HG02763 (cell line): Measurements from ENCODE around the gene JAKMIP1.

Source experiments
- ATAC-seq: cut with Tn5 transposase; IDR thresholded peaks from one replicate; pipeline ENCODE4 v1.9.1; 2021; ENCODE audit warnings: mild to moderate bottlenecking, moderate library complexity; ENCODE audit not compliant: unreplicated experiment

JAKMIP1 gene

DNA sequence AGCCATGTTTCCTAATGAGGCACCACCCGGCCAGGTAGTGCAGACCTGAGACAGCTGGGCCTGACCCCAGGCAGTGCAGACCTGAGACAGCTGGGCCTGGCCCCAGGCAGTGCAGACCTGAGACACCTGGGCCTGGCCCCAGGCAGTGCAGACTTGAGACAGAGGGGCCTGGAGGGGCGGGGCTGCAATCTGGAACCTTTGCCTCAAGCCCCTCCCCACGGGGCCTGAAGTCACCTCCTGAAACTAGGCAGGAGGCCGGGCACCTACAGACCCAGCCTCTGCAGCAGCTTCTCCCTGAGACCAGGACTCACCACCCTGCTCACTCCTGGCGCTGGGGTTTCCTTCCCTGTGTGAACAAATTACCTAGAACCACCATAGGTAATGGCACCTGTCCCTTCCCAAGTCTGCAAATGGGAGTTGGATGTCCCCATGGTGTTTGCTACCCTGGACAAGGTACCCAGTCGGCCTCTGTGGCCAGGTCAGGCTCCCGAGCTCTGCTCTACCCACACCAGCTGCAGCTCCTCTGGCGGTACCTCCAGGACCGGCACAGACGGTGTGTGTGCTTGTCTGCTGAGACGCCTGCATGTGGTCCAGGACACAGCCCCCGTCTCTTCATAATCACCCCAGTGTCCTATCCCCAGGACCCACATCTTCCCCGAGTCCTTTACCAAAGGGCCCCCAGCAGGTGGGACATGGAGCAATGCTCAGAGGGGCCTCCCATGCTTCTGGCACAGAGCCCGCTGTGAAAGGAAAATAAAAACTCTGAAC lies 129.0 kb downstream of the JAKMIP1 start:
- no peak for ATAC-seq

DNA sequence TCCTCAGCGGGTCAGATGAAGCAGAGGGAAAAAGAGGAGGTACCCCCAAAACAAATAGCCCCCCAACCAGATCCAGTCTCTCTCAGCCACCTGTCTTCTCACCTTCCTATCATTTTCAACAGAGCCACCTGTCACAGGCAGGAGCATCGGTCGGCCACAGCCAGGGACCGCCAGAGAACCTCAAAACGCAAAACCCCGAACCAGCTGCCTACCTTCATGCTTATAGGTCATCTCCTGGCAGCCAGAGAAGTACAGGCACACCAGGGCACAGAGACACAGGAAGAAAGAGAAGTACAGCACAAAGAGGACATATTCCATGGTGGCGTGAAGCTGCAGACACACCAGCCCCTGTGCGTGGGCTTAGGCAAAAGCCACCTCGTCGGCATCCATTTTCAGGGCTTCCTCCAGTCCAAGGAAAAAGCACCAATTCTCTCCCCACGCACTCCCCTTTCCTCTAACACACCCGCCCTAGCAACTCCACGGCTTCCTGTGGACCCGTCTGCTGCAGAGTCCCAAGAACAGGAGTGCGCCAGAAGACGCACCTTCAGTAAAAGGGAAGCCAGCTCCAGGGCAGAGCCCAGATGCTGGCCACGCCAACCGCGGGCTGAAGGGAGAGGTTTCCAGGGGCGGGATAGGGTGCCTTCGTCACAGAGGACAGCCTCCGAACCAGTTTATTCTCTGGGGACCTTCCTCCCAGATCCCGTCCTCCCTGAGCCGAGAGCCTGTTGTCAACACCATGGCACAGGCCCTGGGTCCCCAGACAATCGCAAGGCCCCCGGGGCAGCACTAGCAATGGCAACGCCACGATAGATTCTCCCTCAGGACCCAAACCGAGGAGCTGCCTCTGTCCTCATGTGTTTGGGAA lies 130.3 kb downstream of the JAKMIP1 start:
- no peak for ATAC-seq

DNA sequence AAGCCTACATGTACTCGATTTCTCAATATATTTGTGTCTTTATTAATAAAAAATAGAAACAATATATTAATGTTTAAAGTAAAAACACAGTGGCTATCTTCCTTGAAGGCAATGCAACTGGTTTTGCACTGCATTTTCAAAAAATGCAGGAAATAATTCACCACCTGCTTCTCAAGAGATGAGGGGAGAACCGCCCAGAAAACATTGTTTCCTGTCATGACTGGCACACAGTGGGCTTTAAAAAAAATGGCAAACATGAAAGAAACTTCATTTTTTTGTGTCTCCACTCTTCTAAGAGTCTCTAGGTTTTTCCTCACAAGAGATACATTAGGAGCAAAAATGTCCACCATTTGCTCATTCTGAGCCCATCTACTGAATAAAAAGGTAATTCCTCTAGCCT lies 131.4 kb downstream of the JAKMIP1 start:
- ATAC-seq = no peak

DNA sequence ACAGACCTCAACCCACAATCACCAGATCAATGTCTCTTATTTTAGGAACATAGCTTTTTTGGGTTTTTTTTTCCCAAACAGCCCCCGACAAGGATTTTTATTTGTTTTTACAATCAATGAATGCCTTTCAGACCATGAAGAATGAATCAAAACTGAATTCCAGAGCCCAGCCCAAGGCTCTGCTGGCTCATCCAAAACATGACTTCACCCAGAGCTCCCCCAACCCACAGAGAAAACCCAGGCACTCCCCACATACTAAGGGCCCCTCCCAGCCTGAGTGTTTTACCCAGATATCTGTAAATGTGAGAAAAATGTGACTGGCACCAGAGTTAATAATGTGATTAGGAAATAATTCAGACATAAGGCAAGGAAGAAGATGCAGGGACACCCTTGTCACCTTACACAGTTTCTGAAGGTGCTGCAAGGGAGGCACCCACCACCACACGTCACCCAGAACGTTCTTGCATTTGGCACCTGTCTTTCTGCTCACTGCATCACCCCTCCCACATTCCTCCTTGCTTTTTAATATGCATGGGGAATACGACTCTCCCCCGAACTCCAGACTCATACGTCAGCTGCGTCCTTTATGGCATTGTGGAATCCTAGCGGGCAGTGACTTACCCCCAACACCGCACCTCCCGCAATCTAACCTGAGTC lies 134.3 kb downstream of the JAKMIP1 start:
- no peak for ATAC-seq

DNA sequence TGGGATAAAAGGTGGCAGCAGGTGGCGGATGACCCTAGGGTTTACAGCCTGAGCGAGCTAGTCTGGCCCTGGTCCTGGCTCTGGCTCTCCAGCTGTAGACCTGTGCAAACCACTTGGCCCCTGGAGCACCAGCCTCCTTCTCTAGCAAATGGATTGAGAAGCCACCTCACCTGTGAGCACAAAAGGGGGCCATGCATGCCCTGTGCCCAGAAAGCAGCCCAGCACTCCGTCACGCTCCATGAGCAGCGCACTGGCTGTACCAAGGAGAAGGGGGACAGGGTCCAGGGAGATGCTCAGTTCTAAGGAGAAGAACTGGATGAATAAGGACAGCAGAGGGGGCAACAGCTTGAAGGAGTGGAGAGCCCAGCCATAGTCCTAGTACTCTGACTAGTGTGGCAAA lies 135.2 kb downstream of the JAKMIP1 start:
- no peak for ATAC-seq

DNA sequence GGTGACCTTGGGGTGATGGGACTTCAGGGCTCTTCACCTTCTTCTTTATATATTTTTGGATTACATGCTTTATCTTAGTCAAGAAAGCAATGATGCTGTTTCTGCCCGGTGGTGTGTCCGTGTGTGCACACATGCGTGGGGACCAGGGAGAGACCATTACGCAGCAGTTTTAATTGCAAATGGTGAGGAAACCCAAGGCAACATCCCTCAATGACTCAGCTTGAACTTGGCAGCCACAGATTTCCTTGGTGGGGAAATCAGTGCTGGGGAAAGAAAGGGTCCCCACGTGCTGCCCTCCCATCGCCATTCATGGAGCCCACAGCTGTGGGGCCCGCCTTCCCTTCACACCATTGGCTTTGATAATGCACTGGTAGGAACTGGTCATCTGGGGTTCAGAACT lies 136.0 kb downstream of the JAKMIP1 start:
- ATAC-seq = no peak

DNA sequence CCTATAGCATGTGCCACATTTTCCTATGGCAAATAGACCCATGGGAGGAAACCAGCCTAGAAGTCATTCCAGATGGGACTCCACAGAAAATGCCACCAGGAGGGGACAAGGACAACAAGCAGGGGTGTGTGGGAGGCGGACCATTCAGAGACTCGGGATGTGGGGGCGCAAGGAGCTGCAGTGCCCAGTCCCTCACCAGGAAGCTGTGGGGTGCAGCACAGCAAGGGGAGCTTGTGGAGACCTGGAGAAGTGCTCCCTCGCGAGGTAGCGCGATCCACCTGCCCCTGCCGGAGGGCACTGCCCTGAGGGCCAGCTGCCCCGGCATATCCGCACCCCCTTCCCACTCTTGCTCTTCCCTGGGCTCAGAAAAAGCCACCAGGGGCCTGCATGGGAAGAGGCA lies 136.7 kb downstream of the JAKMIP1 start:
- no peak for ATAC-seq

DNA sequence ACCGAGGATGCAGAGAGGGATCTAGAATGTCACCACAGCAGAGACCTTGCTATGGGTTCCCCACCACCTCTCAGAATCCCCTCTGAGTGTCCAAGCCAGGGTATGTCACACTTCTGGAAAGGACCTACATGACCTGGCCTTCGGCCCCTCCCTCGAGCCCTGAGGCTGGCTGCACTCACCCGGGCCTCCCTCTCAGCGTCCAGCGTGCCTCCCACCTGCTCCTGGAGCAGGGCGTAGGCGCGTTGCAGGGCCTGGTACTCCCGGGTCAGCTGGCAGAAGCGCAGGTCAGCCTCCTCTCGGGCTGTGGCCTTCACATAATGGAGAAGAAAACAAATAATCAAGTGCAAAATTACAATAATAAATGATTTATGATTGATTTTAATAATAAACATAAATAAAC lies 138.2 kb downstream of the JAKMIP1 start:
- ATAC-seq = no peak

DNA sequence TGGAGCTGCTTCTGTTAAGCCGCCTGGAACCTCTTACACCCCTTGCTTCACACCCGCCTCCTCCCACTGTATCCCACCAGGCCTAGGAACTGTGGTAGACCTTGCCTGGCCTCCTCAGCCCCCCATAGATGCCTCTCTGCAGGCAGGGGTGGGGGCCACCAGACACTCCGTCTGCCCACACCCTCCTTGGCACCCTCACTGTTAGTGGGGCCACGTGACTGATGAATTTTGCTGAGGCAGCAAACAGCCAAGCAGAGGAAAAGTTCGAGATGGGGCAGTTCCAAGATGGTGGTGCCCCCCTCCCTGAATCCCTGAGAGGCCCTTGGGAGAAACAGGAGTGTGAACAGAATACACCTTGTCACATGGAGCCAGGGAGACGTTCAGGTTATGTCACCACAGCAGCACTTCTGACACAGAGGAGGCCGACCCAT lies 141.0 kb downstream of the JAKMIP1 start:
- no peak for ATAC-seq

DNA sequence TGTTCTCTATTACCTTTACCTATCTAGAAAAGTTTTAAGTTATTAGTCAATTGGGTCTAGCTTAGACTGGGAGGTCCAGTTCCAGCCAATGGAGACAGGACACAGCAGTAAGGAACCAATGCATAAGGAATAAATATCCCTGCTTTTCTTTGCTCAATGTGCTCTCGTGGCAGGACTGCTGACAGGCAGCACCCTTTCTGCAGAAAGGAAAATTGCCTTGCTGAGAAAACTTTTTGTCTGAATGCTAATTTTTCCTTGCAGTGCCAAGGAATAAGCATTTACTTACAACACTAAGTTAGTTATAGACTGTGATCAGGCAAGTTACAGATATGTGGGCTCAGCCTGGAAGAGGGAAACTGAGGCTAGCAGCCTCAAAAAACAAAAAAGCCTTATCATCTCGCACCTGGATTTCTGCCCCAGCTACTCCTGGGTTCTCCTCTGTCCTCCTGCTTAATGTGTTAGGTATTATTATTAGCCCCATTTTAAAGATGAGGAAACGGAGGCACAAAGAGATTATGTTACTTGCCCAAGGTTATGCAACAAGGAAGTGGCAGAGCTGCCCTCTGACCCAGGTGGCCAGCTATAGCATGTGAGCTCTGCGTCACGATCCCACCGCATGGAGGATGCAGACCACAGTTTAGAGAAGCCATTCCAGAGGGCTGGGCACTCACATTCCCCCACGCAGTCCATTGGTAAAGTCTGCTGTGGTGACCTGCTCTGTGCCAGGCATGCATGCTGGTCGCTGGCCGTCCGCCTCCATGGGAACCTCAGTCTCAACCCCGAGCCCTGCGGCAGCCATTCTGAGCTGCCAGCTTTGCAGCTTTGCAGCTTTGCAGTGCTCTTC lies 141.6 kb downstream of the JAKMIP1 start:
- ATAC-seq = no peak

DNA sequence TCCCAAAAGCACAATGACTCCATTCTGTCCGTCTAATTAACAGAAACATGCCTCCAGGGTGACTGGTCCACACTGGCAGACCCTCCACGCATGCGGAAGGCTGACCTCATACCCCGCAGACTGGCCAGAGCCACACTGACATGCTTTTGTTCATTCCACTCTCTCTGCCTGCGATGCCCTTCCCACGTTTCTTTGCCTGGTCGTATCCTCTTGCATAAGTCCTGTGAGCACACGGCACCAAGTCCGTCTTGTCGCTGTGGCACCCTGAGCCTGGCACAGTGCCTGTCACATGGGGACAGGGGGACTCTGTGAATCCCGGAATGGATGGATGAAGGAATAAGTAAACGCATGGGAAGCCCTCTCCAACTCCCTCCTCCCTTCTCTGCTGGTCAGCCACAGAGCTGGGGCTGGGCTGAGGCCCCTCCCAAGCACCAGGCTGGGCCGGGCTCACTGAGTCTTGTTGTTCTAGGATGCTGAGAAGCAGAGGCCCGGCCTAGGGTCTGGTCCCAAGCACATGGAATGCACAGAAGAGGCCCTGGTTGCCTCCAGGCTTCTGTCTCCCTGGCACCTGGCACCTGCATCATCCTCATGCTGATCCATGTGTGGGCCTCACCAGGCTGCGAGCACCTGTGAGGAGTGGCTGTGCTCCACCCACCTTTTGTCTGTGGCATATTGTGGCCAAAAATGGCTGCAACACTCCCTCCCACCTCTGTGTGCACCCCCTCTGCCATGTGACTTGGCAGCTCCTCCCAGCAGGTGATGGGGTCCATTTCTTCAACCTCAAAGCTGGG lies 143.2 kb downstream of the JAKMIP1 start:
- ATAC-seq = no peak

DNA sequence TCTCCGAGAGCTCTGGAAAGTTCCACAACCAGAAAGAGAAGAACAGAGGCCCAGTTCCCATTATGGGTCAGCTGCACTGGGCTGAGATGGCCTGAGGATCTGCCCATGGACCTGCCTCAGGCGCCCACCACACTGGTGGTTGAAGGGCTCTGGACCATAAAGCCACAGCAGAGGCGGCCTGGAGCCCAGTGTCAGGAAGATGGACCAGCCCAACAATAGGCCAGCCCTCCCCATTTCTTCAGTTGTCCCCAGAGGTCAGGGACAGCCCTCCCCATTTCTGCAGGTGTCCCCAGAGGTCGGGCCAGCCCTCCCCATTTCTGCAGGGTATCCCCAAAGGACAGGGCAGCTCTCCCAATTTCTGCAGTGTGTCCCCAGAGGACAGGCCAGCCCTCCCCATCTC lies 144.9 kb downstream of the JAKMIP1 start:
- ATAC-seq = no peak

DNA sequence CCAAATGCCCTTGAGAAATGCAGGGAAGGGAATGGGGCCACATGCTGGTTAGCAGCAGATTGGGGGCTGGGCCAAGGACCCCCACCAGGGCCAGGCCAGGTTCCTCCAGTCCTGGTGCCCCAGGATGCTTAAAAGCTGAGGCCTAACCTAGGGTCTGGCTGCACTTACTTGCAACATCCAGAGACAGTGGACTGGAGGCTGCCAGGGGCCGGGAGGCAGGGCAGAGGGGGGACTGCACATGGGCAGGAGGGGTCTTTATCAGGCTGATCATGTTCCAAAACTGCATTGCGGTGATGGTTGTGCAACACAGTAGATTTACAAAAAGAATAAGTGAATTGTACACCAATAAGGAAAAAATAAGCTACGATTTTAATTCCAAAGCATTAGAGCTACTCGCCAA lies 145.3 kb downstream of the JAKMIP1 start:
- ATAC-seq = no peak

DNA sequence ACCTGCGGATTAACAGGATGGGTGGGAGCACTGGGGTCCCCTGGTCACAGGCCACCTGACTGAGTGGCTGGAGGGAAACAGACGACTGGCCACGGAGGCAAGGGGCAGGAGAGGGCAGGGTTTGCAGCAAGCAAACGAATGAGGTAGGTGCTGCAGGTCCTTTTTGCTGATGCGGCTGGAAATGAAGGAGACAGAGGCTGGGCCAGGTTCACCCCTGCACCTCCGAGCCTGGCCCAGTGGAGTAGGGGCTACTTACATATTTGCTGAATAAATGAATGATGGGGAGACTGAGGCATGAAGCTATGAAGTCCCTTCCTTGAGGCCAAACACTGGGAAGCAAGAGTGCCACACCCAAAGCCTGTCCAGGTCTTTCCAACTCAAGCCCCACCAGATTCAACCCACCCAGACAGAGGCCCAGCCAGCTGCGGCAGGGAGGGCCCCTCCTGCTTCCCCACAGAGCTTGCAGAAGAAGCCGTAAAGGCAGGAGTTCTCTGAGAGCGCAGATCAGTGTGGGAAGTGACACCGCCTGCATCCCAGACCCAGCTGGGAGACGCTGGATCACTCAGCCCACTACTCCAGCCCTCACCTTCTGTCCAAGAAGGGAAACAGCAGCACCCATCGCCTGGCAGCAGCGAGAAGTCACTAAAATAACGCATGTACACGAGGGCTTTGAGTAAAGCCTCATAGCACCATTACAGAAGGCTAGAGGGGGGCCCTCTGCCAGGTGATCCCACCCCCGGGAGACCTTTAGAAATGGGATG lies 146.0 kb downstream of the JAKMIP1 start:
- ATAC-seq = no peak

DNA sequence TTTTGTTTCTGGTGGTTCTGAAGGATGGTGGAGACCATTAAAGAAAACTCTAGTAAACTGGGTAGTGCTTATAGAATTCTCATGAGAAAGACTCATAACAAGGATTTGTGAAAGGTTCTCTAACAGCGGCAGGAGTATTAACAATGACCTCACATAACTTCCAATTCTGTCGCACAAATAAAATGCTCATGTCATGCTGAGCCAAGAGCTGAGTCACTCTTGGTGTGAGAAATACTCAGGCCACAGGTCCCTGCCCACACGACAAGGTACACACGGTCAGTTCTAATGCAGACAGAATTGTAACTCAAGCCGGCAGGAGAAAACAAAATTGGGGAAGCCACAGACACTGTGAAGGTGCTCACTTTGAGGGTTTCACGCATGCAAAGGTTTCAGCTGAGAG lies 147.7 kb downstream of the JAKMIP1 start:
- no peak for ATAC-seq

DNA sequence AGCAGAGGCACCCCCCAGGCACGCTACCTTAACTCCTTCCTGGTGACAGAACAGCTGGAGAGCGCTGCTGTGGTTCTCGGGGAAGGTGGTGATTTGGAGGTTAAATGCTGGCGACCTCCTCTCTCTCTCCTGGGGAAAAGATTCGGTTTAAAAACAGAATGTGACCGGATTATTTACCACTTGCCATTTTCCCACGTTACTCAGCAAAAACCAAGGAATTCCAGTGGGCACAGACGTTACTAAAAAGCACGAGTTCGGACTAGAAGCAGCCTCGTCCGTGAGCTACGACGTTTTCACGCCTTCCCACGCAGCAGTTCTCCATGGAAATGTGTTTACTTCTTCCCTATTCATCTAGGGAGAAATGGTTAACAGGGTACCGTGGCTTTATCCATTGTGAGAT lies 149.8 kb downstream of the JAKMIP1 start:
- no peak for ATAC-seq

DNA sequence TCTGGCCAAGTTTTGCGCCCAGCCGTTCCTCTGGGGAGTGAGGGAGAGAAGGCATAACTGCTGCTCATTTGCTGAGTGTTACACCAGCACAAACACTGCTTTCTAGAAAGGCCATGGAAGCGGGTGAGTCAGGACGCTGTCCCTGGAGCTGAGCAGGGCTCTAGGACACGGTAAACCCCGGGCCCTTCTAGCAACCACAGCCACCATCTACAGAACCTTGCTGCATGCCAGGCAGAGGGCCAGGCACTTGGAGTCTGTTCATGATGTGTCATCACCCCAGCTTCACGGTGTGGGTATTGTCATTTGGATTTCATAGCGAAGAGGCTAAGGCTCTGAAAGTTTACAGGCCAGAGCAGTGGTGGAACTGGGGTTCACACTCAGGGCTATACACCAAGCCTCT lies 150.4 kb downstream of the JAKMIP1 start:
- ATAC-seq = no peak

DNA sequence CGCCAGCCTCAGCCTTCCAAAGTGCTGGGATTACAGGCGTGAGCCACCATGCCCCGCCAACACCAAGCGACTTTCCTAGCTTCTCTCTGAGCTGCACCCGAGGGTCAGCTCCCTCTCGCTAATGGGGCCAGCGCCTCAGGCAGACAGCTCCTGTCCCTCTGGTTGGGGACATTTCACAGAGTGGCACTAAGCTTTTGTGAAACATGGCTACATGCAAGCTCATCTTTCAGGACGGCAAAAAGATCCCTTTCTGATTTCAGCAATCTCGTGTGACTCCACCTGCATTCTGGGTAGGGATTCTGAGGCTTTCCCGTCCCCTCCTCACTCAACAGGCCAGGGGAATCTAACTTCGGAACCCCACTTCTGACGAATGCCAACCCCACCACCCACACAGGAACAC lies 151.1 kb downstream of the JAKMIP1 start:
- no peak for ATAC-seq

DNA sequence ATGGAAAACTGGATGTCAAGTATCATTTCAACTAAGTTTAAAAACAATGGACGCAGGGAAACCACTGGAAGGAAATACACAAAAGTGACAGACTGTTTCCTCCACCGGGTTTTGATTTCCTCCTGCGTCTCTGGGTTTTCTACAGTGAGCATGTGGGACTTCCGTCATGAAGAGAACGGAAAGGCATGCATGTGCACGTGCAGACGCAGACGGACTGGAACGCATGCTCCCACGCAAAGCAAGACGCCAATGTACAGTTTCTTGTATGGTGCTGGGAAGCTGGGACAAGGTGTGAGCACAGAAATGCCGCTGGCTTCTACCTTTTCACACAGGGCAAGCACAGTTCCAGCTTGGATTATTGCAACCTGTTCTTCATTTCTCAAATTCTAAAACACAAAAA lies 151.8 kb downstream of the JAKMIP1 start:
- ATAC-seq = no peak
